Measurements from ENCODE around the gene HAVCR2.

HAVCR2 gene

DNA sequence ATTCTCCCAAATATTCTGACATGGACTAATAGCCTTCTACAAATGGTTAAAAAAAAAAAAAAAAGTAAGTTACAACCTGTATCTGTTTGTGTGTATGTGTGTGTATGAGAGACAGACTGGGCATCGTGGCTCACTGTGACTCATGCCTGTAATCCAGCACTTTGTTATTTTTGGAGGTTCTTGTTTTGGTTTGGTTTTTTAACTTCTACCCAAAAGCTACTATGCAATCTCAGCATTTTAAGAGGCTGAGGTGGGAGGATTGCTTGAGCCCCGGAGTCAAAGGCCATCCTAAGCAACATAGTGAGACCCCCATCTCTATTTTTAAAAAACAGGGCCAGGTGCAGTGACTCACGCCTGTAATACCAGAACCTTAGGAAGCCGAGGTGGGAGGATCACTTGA lies 32.3 kb downstream of the HAVCR2 start:
- no peak overlapping the region for H3K4me3 ChIP-seq (ENCODE audit: low read depth, low read length)
- in situ Hi-C loops (cut with HindIII; ENCODE audit: low sequenced_read_pairs): no loop called here
- TF ChIP-seq, protein P1, sequence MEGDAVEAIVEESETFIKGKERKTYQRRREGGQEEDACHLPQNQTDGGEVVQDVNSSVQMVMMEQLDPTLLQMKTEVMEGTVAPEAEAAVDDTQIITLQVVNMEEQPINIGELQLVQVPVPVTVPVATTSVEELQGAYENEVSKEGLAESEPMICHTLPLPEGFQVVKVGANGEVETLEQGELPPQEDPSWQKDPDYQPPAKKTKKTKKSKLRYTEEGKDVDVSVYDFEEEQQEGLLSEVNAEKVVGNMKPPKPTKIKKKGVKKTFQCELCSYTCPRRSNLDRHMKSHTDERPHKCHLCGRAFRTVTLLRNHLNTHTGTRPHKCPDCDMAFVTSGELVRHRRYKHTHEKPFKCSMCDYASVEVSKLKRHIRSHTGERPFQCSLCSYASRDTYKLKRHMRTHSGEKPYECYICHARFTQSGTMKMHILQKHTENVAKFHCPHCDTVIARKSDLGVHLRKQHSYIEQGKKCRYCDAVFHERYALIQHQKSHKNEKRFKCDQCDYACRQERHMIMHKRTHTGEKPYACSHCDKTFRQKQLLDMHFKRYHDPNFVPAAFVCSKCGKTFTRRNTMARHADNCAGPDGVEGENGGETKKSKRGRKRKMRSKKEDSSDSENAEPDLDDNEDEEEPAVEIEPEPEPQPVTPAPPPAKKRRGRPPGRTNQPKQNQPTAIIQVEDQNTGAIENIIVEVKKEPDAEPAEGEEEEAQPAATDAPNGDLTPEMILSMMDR (IDR thresholded peaks at IDR 0.05; ENCODE audit: low read depth, low read length): no peak
- peak; percentile 33 for DNase-seq (ENCODE audit: low read depth, low spot score)

DNA sequence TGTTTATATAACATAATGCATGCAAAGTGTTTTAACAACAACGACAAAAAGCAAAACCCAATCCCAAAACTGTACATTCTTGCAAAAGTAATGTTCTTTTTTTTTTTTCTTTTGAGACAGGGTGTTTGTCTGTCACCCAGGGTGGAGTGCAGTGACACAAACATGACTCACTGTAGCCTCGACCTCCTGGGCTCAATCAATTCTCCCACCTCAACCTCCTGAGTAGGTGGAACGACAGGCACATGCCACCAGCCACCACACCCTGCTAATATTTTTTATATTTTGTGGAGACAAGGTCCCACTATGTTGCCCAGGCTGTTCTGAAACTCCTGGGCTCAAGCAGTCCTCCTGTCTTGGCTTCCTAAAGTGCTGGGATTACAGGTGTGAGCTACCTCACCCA lies 36.3 kb downstream of the HAVCR2 start:
- TF ChIP-seq, protein P1 (IDR thresholded peaks at IDR 0.05; ENCODE audit: low read depth, low read length): no peak
- in situ Hi-C loops (cut with HindIII; ENCODE audit: low sequenced_read_pairs): no loop called here
- no peak for DNase-seq (ENCODE audit: low read depth, low spot score)
- H3K4me3 ChIP-seq (ENCODE audit: low read depth, low read length): no peak overlapping the region

- H3K4me3 ChIP-seq (ENCODE audit: low read depth, low read length): no peak overlapping the region
- in situ Hi-C loops (cut with HindIII; ENCODE audit: low sequenced_read_pairs): no loop called here
- TF ChIP-seq, protein P1 (IDR thresholded peaks at IDR 0.05; ENCODE audit: low read depth, low read length): no peak
- DNase-seq (ENCODE audit: low read depth, low spot score): no peak
These were observed 38.9 kb downstream of the HAVCR2 start for GRCh38 chr5:157069949-157070348.

GRCh38 chr5:157068785-157069184 lies 40.1 kb downstream of the HAVCR2 start:
- in situ Hi-C loops (cut with HindIII; ENCODE audit: low sequenced_read_pairs): no loop called here
- H3K4me3 ChIP-seq (ENCODE audit: low read depth, low read length): no peak overlapping the region
- TF ChIP-seq, protein P1 (IDR thresholded peaks at IDR 0.05; ENCODE audit: low read depth, low read length): no peak
- DNase-seq (ENCODE audit: low read depth, low spot score): no peak

DNA sequence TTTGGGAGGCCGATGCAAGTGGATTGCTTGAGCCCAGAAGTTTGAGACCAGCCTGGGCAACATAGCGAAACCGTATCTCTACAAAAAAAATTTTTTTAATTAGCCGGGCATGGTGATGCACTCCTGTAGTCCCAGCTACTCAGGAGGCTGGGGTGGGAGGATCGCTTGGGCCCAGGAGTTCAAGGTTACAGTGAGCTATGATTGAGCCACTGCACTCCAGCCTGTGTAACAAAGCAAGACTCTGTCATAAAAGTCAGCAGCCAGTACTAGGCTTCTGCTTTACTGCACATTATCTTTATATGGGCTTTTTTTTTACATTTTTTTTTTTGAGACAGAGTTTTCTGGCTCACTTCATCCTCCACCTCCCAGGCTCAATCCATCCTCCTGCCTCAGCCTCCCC lies 40.5 kb downstream of the HAVCR2 start:
- in situ Hi-C loops (cut with HindIII; ENCODE audit: low sequenced_read_pairs): no loop called here
- no peak overlapping the region for H3K4me3 ChIP-seq (ENCODE audit: low read depth, low read length)
- DNase-seq (ENCODE audit: low read depth, low spot score): no peak
- TF ChIP-seq, protein P1 (IDR thresholded peaks at IDR 0.05; ENCODE audit: low read depth, low read length): no peak

DNA sequence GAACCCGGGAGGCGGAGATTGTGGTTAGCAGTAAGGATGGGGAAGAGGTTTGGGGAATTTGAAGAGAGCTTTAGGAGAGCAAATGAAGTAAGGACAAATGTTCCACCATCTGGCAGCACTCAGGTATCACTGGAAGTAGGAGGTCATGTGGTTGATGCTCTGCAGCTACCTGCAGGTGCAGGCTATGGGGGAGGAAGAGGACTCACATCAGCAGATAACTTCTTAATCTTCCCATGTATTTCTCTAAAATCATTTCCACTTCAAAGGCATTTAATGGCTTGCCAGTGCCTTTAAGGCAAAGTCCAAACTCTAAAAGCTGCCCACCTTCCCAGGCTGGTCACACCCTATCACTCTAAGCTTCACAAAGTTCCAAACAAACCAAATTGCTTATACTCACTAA lies 41.8 kb downstream of the HAVCR2 start:
- TF ChIP-seq, protein P1 (IDR thresholded peaks at IDR 0.05; ENCODE audit: low read depth, low read length): no peak
- in situ Hi-C loops (cut with HindIII; ENCODE audit: low sequenced_read_pairs): no loop called here
- DNase-seq (ENCODE audit: low read depth, low spot score): no peak
- no peak overlapping the region for H3K4me3 ChIP-seq (ENCODE audit: low read depth, low read length)

- no peak for DNase-seq (ENCODE audit: low read depth, low spot score)
- H3K4me3 ChIP-seq (ENCODE audit: low read depth, low read length): no peak overlapping the region
- in situ Hi-C loops (cut with HindIII; ENCODE audit: low sequenced_read_pairs): no loop called here
- TF ChIP-seq, protein P1 (IDR thresholded peaks at IDR 0.05; ENCODE audit: low read depth, low read length): no peak
These were observed 42.8 kb downstream of the HAVCR2 start for GRCh38 chr5:157066080-157066479.

All from astrocyte of the spinal cord (primary cell).